KBM-7 (cell line): ENCODE measurements around the gene OS9.

Experiments
- DNase-seq: peaks from one replicate; pipeline ENCODE4 v3.0.0-alpha.2; 2015
- in situ Hi-C: fragments of 300-500 bp; cut with MboI; formaldehyde crosslinking; loops from 2 replicates; pipeline ENCODE4 v1.14.3; 2020; ENCODE audit warnings: low sequenced_read_pairs, low pct_unique_long_range_greater_than_20kb, mixed read lengths

The OS9 gene

GRCh38 chr12:57732270-57732669 lies 38.3 kb downstream of the OS9 start:
- in situ Hi-C loops: no loop called here
- DNase-seq: no peak

GRCh38 chr12:57732726-57733593 lies 39.0 kb downstream of the OS9 start:
- DNase-seq: no peak
- in situ Hi-C loops: no loop called here

DNA sequence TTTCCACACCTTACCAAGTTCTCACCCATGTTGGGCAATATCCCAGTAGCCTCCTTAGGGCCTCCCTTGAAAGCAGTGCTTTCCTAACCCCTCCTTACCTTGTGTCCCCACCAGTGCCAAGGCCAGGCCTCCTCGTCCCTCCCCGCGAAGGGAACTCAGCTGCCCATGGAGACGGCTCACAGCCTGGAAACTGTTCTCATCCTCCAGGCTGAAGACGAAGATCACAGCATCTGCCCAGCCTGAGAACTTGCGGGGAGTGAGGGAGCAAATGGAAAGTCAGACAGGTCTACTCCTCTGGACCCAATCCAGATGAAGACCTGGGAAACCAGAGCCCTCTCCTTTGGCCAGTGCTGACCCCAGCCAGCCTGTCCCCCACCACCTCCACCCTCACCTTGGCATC lies 40.0 kb downstream of the OS9 start:
- no peak for DNase-seq
- in situ Hi-C loops: no loop called here

- DNase-seq: no peak
- in situ Hi-C loops: no loop called here
Observed at GRCh38 chr12:57734591-57734990, 40.7 kb downstream of the OS9 start.

DNA sequence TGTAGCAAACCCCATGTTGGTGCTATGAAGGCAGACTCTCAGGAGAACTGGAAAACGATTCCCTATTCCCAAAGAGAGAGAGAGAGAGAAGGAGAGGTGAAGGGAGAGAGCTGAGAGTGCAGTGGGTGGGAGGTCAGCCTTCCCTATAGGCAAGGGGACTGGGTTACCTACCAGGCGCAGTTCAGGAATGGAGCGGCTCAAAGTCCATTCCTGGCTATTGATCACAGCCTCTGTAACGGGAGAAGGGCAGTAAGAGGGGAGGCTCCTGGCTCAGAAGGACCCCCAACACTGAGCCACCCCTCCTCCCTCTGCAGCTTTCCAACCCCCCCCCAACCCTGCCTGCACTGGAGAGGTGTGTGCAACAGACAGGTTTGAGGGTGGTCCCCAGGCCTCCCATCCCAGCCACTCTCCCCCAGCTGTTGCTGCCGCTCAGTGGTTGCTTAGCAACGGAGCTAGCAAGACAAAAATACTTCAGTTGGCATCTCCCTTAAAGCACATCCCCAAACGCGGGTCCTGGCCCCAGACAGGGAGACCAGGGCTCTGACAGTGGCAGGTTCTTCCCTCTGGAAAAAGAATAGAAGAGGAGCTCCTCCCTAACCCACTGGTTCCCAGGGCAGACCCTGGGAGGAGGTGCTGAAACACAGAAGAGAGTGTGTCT lies 41.4 kb downstream of the OS9 start:
- DNase-seq: no peak
- in situ Hi-C loops: no loop called here

DNA sequence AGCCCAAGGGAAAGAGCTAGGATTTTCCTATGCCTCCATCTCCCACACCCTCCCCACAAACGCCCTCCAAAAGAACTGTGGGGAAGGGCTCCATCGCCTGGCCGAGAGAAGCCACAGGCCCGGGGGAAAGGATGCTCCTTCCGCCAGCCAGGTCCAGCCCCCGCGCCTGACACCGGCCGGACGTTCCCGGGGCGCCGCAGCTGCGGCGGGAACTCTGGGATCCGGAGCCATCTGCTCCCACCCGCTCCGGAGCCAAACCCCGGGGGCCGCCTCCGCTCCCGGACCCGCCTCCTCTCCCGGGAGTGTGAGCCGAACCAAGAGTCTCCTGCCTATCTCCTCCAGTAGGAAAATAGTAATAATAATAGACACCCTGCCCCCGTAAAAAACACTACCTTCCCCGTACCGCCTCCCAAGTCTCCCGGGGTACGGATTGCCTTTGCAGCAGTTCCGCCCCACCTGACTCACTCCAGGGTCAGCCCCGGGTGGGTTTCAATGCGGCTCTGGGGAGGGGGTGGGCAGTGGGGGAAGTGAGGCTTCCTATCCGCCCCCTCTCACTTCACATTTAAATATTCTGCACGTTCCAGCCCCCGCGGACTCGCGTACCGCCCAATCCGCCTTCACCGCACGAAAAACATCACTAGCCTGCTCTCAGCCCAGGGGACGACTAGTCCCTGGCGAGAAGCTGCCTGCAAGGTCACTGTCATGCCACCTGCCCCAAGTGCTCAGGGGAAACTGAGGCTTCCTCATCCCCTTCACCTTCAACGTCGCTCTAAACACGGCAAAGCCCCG lies 42.2 kb downstream of the OS9 start:
- no peak for DNase-seq
- in situ Hi-C loops: no loop called here

DNA sequence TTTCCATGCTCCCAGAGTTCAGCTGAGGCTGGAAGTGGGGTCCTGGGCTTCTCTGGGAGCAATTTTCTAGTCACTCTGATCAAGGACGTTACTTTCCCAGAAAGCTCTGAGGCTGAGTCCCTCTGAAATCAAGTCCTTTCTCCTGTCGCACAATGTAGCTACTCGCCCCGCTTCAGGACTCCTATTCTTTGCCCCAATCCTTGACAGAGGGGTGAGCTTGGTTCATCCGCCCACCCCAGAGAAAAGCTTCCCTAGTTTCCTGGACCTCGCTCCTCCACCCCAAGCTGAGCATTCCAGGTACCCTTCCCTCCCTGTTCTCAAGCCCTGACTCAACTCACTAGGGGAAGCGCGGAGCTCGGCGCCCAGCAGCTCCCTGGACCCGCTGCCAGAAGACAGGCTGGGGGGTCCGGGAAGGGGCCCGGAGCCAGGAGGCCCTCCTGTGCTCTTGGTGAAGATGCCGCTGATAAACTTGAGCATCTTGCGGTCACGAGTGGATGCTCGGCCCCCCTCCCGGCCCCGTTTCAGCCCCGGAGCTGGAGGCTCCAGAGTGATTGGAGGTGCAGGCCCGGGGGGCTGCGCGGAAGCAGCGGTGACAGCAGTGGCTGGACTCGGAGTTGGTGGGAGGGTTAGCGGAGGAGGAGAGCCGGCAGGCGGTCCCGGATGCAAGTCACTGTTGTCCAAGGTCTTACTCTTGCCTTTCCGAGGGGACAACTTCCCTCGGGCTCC lies 43.0 kb downstream of the OS9 start:
- in situ Hi-C loops: no loop called here
- DNase-seq: no peak

DNA sequence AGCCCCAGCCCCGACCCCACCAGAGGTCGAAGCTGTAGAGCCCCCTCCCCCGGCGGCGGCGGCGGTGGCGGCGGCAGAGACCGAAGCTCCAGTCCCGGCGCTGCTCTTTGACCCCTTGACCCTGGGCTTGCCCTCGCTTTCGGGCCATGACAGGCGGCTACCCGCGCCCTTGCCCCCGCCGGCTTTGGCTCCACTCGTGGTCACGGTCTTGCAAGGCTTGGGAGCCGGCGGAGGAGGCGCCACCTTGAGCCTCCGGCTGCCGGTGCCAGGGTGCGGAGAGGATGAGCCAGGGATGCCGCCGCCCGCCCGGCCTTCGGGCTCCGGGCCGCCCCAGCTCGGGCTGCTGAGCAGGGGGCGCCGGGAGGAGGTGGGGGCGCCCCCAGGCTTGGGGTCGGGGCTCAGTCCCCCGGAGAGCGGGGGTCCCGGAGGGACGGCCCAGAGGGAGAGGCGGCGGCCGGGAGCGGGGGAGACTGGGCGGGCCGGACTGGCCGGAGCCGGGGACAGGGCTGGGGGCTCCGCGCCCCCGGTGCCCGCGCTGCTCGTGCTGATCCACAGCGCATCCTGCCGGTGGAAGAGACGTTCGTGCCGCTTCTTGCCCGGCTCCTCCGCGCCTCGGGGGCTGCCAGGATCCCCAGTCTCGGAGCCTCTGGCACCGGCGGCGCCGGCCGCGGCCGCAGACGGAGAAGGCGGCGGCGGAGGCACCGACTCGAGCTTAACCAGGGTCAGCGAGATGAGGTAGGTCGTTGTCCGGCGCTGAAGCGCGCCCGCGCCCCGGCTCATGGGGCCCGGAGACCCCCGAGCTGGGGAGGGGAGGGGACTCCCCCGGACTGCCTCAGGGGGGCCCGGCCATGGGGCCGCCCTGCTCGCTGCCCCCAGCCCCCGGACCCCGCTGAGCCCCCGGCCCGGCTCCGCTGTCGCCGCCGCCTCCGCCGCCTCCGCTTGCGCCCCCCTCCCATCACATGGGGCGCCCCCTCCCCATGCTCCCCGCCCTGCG lies 43.8 kb downstream of the OS9 start:
- in situ Hi-C loops: no loop called here
- no peak for DNase-seq

DNA sequence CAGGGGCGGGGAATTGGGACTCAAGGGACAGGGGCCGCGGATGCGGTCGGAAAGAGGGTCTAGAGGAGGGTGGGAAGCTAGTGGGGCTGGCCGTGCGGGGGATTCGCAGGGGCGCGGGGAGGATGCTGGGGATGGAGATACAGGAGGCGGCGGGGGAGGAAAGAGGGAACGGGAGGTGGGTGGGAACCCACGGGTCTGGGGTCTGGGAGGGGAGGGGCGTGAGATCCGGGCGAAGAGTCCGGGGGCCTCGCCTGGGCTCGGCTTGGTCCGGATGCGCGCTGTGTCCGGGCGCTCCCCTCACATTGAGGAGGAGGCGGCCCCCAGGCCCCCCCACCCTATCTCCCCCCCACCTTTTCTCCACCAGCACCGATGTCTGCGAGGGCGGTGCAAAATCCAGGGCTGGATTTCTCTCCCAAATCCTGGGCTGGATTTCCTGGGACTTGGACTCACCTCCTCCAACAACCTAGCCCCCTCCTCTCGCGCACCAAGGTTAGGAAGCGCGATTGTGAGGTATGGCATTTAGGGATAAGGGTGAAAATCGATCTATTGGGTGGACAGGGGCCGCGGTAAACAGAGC lies 44.8 kb downstream of the OS9 start, which contains the start of gene AGAP2:
AGAP2 (minus strand) TSS at position 82 of the 577 bp plus-strand sequence. CDS start 496 bp downstream, outside the sequence.
- DNase-seq: no peak
- in situ Hi-C loops: no loop called here

DNA sequence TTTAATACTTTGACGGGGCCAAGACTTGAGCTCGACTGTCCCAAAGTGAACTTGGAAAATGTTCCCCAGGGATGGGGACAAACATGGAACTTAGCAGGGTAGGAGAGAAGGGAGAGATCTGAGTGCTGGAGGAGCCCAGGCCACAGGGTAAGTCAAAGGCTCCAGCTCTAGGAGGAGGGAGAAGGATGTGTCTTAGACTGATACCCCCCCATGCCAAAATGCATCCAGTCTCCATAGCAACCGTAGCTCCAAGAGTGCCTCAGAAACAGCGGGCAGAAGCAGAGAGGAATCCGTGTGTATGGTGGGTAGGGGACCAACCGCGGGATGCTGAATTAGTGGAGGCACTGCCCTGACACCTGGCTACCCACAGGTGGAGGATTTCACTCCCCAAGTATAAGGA lies 45.5 kb downstream of the OS9 start:
- in situ Hi-C loops: no loop called here
- no peak for DNase-seq

DNA sequence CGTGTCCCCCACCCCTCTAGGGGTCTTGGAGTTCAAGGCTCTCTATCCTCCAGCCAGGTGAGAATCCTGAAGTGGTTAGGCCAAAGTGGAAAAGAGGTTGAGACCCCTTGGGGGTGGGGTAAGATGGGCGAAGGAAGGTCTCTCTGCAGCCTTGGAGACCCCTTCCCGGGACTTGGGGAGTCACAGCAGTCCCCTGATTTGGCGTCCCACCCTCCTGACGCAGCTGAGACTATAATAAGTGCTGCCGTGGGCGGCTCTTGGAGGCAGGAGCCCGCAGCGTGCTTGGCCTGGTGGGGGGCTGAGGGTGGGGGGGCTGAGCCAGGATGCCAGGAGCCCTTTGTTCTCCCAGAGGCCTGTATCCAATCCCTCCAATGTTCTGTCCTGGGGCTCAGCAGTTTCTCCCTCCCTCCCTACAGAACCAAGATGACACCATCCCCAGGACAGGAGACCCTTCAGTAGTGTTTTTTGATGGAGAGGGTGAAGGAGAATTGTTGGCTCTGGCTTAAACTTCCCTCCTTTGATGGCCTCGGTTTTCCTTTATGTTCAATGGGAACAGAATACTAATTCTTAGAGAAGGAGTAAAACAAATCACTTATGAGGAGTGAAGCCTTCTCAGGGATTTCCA lies 46.1 kb downstream of the OS9 start:
- in situ Hi-C loops: no loop called here
- DNase-seq: no peak

DNA sequence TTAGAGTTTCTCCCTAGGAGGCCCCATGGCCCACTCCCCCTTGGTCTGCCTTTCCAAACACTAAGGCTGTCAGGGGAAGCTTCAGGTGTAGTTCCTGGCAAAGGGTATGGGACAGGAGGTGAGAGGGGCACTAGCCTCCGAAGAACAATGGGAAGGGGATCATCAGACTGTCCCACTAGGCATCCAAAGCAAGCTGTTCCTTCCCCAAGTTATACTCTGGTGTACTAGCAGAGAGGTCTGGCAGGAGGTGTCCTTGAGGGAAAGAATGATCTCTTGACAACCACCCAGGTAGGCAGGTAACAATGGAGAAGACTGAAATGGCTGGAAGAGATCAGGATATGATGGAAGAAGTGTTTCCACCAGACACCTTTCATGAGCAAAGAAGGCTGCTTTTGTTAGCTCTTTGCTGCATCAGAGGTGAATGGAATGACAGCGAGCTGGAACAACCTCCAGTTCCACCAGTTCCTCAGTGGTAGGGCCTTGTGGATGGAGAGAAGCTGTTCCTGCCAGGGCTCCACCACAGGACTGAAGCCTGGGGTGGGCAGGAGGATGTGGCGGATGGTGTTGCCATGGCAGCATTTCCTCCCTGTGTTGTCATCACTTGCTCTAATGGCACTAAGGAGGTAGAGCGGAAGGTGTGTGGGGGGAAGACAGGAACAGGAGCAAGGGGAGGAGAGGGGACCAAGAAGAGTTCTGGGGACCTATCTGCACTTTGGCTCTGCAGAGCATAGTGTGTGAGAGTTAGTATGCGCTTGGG lies 46.9 kb downstream of the OS9 start:
- DNase-seq: peak; percentile 93
- in situ Hi-C loops: no loop called here

GRCh38 chr12:57741413-57741789 lies 47.5 kb downstream of the OS9 start:
- DNase-seq: no peak
- in situ Hi-C loops: no loop called here

GRCh38 chr12:57741844-57742738 lies 48.2 kb downstream of the OS9 start:
- in situ Hi-C loops: no loop called here

DNA sequence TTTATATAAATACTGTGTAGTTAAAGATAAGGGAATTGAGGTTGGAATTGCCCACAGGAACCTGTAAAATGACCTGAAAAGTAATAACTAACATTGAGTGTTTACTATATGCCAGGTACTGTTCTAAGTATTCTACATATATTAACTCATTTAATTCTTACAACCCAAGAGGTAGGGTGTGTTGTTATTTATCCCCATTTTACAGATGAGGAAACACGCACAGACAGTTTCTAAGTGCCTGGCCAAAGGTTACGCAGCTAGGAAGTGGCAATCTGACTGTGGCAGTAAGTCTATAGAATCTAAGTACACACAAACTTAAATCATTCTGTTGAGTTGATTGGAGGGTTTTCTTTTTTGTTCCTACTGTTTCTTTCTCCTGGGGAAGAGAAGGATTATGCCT lies 49.8 kb downstream of the OS9 start:
- in situ Hi-C loops: no loop called here
- no peak for DNase-seq

More at GRCh38 chr12:57741844-57742738, 48.2 kb downstream of the OS9 start:
- DNase-seq: peak; percentile 79
